AG08396 (cell line): Measurements from ENCODE around the gene HEG1.

Source experiments
- DNase-seq: peaks from one replicate; pipeline ENCODE4 v3.0.0; 2012; ENCODE audit warnings: low spot score, mixed read lengths

Gene HEG1

GRCh38 chr3:125069452-125069851 is 13.7 kb upstream of the HEG1 start:
- DNase-seq, result no peak

- no peak for DNase-seq
These were observed 12.5 kb upstream of the HEG1 start for GRCh38 chr3:125068265-125068664.

GRCh38 chr3:125067225-125067624 is 11.4 kb upstream of the HEG1 start:
- DNase-seq, result no peak

- DNase-seq, result peak; percentile 83
These were observed 7.3 kb upstream of the HEG1 start for GRCh38 chr3:125062904-125063618.

- no peak for DNase-seq
These were observed 5.8 kb upstream of the HEG1 start for GRCh38 chr3:125061646-125062045.

GRCh38 chr3:125061170-125061569 is 5.4 kb upstream of the HEG1 start:
- peak; percentile 67 for DNase-seq

- no peak for DNase-seq
These were observed 3.9 kb upstream of the HEG1 start for GRCh38 chr3:125059488-125060245.

- DNase-seq, result no peak
These were observed 3.2 kb upstream of the HEG1 start for GRCh38 chr3:125058959-125059358.

- DNase-seq, result no peak
These were observed 2.7 kb upstream of the HEG1 start for GRCh38 chr3:125058529-125058928.

- peak; percentile 65 for DNase-seq
These were observed 1.5 kb upstream of the HEG1 start for GRCh38 chr3:125057186-125057850.

GRCh38 chr3:125055331-125055912 is 375 bp downstream of the HEG1 start:
- DNase-seq, result peak; percentile 65

GRCh38 chr3:125054449-125055329 is 1.1 kb downstream of the HEG1 start:
- peak; percentile 67 for DNase-seq

GRCh38 chr3:125054062-125054448 is 1.7 kb downstream of the HEG1 start:
- no peak for DNase-seq

- no peak for DNase-seq
These were observed 2.5 kb downstream of the HEG1 start for GRCh38 chr3:125053304-125053699.

- peak; percentile 61 for DNase-seq
These were observed 3.0 kb downstream of the HEG1 start for GRCh38 chr3:125052624-125053303.

- DNase-seq, result peak; percentile 59
These were observed 3.8 kb downstream of the HEG1 start for GRCh38 chr3:125051715-125052581.

GRCh38 chr3:125051205-125051604 is 4.6 kb downstream of the HEG1 start:
- DNase-seq, result no peak

- DNase-seq, result no peak
These were observed 5.2 kb downstream of the HEG1 start for GRCh38 chr3:125050488-125051090.

- DNase-seq, result no peak
These were observed 7.5 kb downstream of the HEG1 start for GRCh38 chr3:125048282-125048681.

- DNase-seq, result peak; percentile 85
These were observed 9.8 kb downstream of the HEG1 start for GRCh38 chr3:125045965-125046364.
